Neural crest cell (in vitro differentiated cells): ENCODE results near the gene MOBP. TPM values are rescaled to one million over a fixed set of nuclear protein-coding genes. Genes with fewer than 3 reads are reported as not detected.

Source experiments
- DNase-seq: peaks from one replicate; pipeline ENCODE4 v3.0.0; 2021; ENCODE audit warnings: low read depth, mixed read lengths, low spot score
- H3K27ac Mint-ChIP-seq: one replicate; pipeline ENCODE4 v1.8.0; 2021; ENCODE audit warnings: mild to moderate bottlenecking, mixed read lengths; ENCODE audit not compliant: unreplicated experiment
- H3K27me3 Mint-ChIP-seq: 2 replicates; pipeline ENCODE4 v1.8.0; 2021; ENCODE audit warnings: low read depth, mild to moderate bottlenecking, mixed read lengths
- H3K36me3 Mint-ChIP-seq: 2 replicates; pipeline ENCODE4 v1.8.0; 2021; ENCODE audit warnings: low read depth, mild to moderate bottlenecking, mixed read lengths
- H3K4me1 Mint-ChIP-seq: 2 replicates; pipeline ENCODE4 v1.8.0; 2021; ENCODE audit warnings: mixed read lengths
- H3K4me3 Mint-ChIP-seq: one replicate; pipeline ENCODE4 v1.8.0; 2021; ENCODE audit warnings: mild to moderate bottlenecking, mixed read lengths
- H3K9me3 Mint-ChIP-seq: 2 replicates; pipeline ENCODE4 v1.8.0; 2021; ENCODE audit warnings: mixed read lengths
- CTCF ChIP-seq: fragments of 200-600 bp; sonication (generic); conservative IDR thresholded peaks from 2 replicates; pipeline ENCODE4 v1.5.0; 2021; ENCODE audit warnings: antibody characterized with exemption, mild to moderate bottlenecking
- total RNA-seq: library from RNA; stranded (reverse); gene quantifications from 2 replicates; pipeline ENCODE4 v1.2.1, GENCODE V29; 2021

Gene MOBP
- total RNA-seq, 1 donor from 2014 or later: not detected

- peaks cover 2% of the 10 kb centered on the region for H3K27me3 Mint-ChIP-seq
- H3K27ac Mint-ChIP-seq: no peak overlapping the region
- peaks cover 7% of the 10 kb centered on the region for H3K4me1 Mint-ChIP-seq
- DNase-seq: no peak
- no peaks in the 10 kb centered on the region for H3K9me3 Mint-ChIP-seq
- TF ChIP-seq CTCF: no peak
- H3K36me3 Mint-ChIP-seq: no peaks in the 10 kb centered on the region
- no peak overlapping the region for H3K4me3 Mint-ChIP-seq
Observed at GRCh38 chr3:39540162-39540921, 72.9 kb downstream of the MOBP start.

GRCh38 chr3:39541442-39541841 is 74.0 kb downstream of the MOBP start:
- TF ChIP-seq CTCF: no peak
- H3K27me3 Mint-ChIP-seq: no peaks in the 10 kb centered on the region
- H3K4me1 Mint-ChIP-seq: peaks cover 7% of the 10 kb centered on the region
- H3K4me3 Mint-ChIP-seq: no peak overlapping the region
- no peak for DNase-seq
- no peaks in the 10 kb centered on the region for H3K9me3 Mint-ChIP-seq
- no peaks in the 10 kb centered on the region for H3K36me3 Mint-ChIP-seq
- no peak overlapping the region for H3K27ac Mint-ChIP-seq

- Mint-ChIP-seq H3K9me3 (no peaks in the 10 kb centered on the region), H3K27ac (no peak overlapping the region), H3K36me3 (no peaks in the 10 kb centered on the region), H3K4me3 (no peak overlapping the region), H3K27me3 (no peaks in the 10 kb centered on the region), H3K4me1 (peaks cover 7% of the 10 kb centered on the region)
- peak; percentile 73 for TF ChIP-seq CTCF
- no peak for DNase-seq
Observed at GRCh38 chr3:39541917-39542329, 74.4 kb downstream of the MOBP start.

GRCh38 chr3:39542588-39542988 is 75.1 kb downstream of the MOBP start:
- H3K4me3 Mint-ChIP-seq: no peak overlapping the region
- no peaks in the 10 kb centered on the region for H3K9me3 Mint-ChIP-seq
- H3K36me3 Mint-ChIP-seq: no peaks in the 10 kb centered on the region
- H3K4me1 Mint-ChIP-seq: peaks cover 7% of the 10 kb centered on the region
- no peaks in the 10 kb centered on the region for H3K27me3 Mint-ChIP-seq
- no peak for TF ChIP-seq CTCF
- no peak overlapping the region for H3K27ac Mint-ChIP-seq
- DNase-seq: no peak

GRCh38 chr3:39548282-39548681 is 80.8 kb downstream of the MOBP start:
- no peak for DNase-seq
- no peak overlapping the region for H3K27ac Mint-ChIP-seq
- H3K27me3 Mint-ChIP-seq: peaks cover 3% of the 10 kb centered on the region
- TF ChIP-seq CTCF: no peak
- peaks cover 11% of the 10 kb centered on the region for H3K9me3 Mint-ChIP-seq
- H3K36me3 Mint-ChIP-seq: no peaks in the 10 kb centered on the region
- H3K4me3 Mint-ChIP-seq: no peak overlapping the region
- no peaks in the 10 kb centered on the region for H3K4me1 Mint-ChIP-seq
